ENCODE measurements around the gene ETV1. TPM values are rescaled to one million over a fixed set of nuclear protein-coding genes. Genes with fewer than 3 reads are reported as not detected.

ETV1 gene
- total and polyA plus RNA-seq, 9 of the 15 experiments (the other 6 are each of a cell fraction or from before 2014, with no cell fraction given): 7.2 to 27.4 (median 14.0) TPM

DNA sequence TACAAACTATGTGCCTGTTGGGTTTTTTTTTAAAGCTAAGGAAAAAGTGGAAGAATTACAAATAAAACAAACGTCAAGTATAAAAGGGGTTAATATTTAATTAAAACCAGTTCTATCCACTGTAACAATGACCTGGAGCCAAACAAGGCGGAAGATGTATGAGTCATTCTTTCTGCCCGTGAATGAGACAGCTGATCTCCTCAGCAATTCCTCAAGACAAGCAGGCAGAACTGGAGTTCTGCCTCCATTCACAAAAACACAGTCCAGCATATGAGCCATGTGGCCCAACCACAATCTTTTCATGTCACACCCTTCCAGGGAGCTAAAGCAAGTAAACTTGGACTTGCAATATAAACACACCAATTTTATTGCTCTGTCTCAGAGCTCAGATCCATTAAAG is 8.4 kb downstream of the ETV1 start (continued):
- TF ChIP-seq, protein P1, sequence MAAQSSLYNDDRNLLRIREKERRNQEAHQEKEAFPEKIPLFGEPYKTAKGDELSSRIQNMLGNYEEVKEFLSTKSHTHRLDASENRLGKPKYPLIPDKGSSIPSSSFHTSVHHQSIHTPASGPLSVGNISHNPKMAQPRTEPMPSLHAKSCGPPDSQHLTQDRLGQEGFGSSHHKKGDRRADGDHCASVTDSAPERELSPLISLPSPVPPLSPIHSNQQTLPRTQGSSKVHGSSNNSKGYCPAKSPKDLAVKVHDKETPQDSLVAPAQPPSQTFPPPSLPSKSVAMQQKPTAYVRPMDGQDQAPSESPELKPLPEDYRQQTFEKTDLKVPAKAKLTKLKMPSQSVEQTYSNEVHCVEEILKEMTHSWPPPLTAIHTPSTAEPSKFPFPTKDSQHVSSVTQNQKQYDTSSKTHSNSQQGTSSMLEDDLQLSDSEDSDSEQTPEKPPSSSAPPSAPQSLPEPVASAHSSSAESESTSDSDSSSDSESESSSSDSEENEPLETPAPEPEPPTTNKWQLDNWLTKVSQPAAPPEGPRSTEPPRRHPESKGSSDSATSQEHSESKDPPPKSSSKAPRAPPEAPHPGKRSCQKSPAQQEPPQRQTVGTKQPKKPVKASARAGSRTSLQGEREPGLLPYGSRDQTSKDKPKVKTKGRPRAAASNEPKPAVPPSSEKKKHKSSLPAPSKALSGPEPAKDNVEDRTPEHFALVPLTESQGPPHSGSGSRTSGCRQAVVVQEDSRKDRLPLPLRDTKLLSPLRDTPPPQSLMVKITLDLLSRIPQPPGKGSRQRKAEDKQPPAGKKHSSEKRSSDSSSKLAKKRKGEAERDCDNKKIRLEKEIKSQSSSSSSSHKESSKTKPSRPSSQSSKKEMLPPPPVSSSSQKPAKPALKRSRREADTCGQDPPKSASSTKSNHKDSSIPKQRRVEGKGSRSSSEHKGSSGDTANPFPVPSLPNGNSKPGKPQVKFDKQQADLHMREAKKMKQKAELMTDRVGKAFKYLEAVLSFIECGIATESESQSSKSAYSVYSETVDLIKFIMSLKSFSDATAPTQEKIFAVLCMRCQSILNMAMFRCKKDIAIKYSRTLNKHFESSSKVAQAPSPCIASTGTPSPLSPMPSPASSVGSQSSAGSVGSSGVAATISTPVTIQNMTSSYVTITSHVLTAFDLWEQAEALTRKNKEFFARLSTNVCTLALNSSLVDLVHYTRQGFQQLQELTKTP (IDR thresholded peaks at IDR 0.05; ENCODE audit: low read depth in 1 of 2, partially characterized antibody in 2 of 2): peak in 1 of 2 experiments; percentile 70
- TF ChIP-seq SOX6 (IDR thresholded peaks at IDR 0.05) (peak; percentile 89), FOS (IDR thresholded peaks at IDR 0.05; ENCODE audit: extremely low read depth, insufficient read length) (peak; percentile 65), ZNF232 (CRISPR knock-in tag; IDR thresholded peaks at IDR 0.05) (no peak), MEIS2 (IDR thresholded peaks at IDR 0.05; ENCODE audit: partially characterized antibody) (peak; percentile 67), EP300 (IDR thresholded peaks at IDR 0.05; ENCODE audit: low read length) (peak; percentile 60; the same call in 1 of the 2 replicates), MYC (IDR thresholded peaks at IDR 0.05; ENCODE audit: low read depth, low read length) (peak; percentile 79), MYC (CRISPR knock-in tag; IDR thresholded peaks at IDR 0.05; ENCODE audit: borderline replicate concordance, low read depth) (no peak), HEY1 (CRISPR knock-in tag; IDR thresholded peaks at IDR 0.05; ENCODE audit: borderline replicate concordance) (no peak), POLR2A (conservative IDR thresholded peaks at IDR 0.05) (peak; percentile 60), POLR2H (tag; IDR thresholded peaks at IDR 0.05; ENCODE audit: low read depth) (peak; percentile 42; the same call in 1 of the 2 replicates), SMAD4 (CRISPR knock-in tag; conservative IDR thresholded peaks at IDR 0.05) (0 out of 2 replicates have a peak, but pooled peaks have one; percentile 8), NR2C2 (CRISPR knock-in tag; IDR thresholded peaks at IDR 0.05) (no peak), NR2C2 (tag; IDR thresholded peaks at IDR 0.05) (peak; percentile 46; the same call in 1 of the 2 replicates), RAD21 (CRISPR knock-in tag; conservative IDR thresholded peaks at IDR 0.05 in 1 of 2, IDR thresholded peaks at IDR 0.05 in 1 of 2) (peak in 1 of 2 experiments; percentile 29; a peak in 1 of 4 replicates), MYNN (IDR thresholded peaks at IDR 0.05) (peak; percentile 31; the same call in 1 of the 2 replicates), MYNN (CRISPR knock-in tag; IDR thresholded peaks at IDR 0.05) (no peak), ZNF589 (CRISPR knock-in tag; IDR thresholded peaks at IDR 0.05; ENCODE audit: low read depth) (0 out of 2 replicates have a peak, but pooled peaks have one; percentile 46), NRF1 (conservative IDR thresholded peaks at IDR 0.05 in 1 of 2, IDR thresholded peaks at IDR 0.05 in 1 of 2) (no peak), TEAD4 (IDR thresholded peaks at IDR 0.05; ENCODE audit: low read length) (peak; percentile 68), TEAD4 (CRISPR knock-in tag; IDR thresholded peaks at IDR 0.05; ENCODE audit: borderline replicate concordance) (no peak), HMG20B (CRISPR knock-in tag; IDR thresholded peaks at IDR 0.05) (no peak)
- TF ChIP-seq, protein P2, sequence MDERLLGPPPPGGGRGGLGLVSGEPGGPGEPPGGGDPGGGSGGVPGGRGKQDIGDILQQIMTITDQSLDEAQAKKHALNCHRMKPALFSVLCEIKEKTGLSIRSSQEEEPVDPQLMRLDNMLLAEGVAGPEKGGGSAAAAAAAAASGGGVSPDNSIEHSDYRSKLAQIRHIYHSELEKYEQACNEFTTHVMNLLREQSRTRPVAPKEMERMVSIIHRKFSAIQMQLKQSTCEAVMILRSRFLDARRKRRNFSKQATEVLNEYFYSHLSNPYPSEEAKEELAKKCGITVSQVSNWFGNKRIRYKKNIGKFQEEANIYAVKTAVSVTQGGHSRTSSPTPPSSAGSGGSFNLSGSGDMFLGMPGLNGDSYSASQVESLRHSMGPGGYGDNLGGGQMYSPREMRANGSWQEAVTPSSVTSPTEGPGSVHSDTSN (CRISPR knock-in tag; IDR thresholded peaks at IDR 0.05; ENCODE audit: low read depth): no peak
- TF ChIP-seq, protein P2 (tag; conservative IDR thresholded peaks at IDR 0.05; ENCODE audit: low read depth): 0 out of 2 replicates have a peak, but pooled peaks have one; percentile 19
